Brain microvascular endothelial cell (primary cell): Measurements from ENCODE around the gene MATN3.

Experiments used
- DNase-seq: peaks from one replicate; pipeline ENCODE4 v3.0.0-alpha.2; 2020
- H3K27ac ChIP-seq: fragments of 250-450 bp; sonication (Bioruptor Pico); 2 replicates; pipeline ENCODE4 v1.5.1; 2020; ENCODE audit warnings: mild to moderate bottlenecking, moderate library complexity
- H3K27me3 ChIP-seq: fragments of 250-450 bp; sonication (Bioruptor Pico); replicated peaks from 2 replicates; pipeline ENCODE4 v1.5.1; 2020; ENCODE audit warnings: mild to moderate bottlenecking
- H3K36me3 ChIP-seq: fragments of 250-450 bp; sonication (Bioruptor Pico); replicated peaks from 2 replicates; pipeline ENCODE4 v1.5.1; 2020; ENCODE audit warnings: mild to moderate bottlenecking
- H3K4me3 ChIP-seq: 2 replicates; pipeline ENCODE4 v1.5.1; 2011; ENCODE audit warnings: low read depth, mild to moderate bottlenecking, control low read depth, low read length, moderate library complexity
- in situ Hi-C: cut with HindIII; loops from 2 replicates; pipeline ENCODE4 v1.10.0; 2017; ENCODE audit warnings: low sequenced_read_pairs, low pct_ligation_motif_present
- TF ChIP-seq, protein P1 (sequence below): IDR thresholded peaks from 2 replicates; pipeline ENCODE4 v1.5.1; 2011; ENCODE audit warnings: low read depth, mild to moderate bottlenecking, moderate library complexity, low read length, control low read depth, inconsistent platforms; ENCODE audit errors: missing control alignments

Gene MATN3

DNA sequence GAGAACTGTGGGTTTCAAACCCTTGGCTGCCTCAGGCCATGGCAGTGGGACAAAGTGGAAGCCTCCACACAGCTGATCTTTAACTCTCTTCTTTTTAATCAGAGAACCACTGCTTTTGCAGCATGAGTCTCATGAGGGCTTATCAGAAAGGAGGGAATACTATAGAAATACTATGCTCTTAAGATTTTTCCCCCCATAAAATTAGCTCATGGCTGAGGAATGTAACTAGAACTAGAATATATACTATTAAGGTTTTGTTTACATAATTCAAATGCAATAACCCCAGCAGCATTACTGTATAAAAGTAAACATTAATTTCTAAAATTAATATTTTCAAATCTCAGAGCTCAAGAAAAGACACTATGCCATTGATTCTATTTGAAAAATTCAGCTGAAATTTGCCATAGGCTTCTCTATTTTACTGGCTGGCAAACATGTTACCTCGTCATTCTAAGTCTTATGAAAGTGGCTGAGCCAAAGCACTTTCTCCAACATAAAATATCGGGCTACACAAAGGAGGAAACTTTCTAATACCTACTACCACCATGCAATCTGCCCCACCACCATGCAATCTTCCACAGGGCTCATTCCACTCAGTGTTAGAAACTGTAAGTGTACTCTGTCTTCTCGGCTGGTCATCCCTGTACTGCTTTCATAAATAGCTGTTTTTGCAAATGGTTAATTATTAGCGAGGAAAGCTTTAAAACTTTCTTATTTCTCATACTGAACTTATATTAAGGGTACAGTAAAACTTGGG lies 65.1 kb downstream of the MATN3 start:
- H3K4me3 ChIP-seq = no peak overlapping the region
- no peak for DNase-seq
- TF ChIP-seq, protein P1, sequence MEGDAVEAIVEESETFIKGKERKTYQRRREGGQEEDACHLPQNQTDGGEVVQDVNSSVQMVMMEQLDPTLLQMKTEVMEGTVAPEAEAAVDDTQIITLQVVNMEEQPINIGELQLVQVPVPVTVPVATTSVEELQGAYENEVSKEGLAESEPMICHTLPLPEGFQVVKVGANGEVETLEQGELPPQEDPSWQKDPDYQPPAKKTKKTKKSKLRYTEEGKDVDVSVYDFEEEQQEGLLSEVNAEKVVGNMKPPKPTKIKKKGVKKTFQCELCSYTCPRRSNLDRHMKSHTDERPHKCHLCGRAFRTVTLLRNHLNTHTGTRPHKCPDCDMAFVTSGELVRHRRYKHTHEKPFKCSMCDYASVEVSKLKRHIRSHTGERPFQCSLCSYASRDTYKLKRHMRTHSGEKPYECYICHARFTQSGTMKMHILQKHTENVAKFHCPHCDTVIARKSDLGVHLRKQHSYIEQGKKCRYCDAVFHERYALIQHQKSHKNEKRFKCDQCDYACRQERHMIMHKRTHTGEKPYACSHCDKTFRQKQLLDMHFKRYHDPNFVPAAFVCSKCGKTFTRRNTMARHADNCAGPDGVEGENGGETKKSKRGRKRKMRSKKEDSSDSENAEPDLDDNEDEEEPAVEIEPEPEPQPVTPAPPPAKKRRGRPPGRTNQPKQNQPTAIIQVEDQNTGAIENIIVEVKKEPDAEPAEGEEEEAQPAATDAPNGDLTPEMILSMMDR = no peak
- H3K27ac ChIP-seq = no peak overlapping the region
- H3K27me3 ChIP-seq = no peaks in the 10 kb centered on the region
- in situ Hi-C loops = no loop called here
- no peaks in the 10 kb centered on the region for H3K36me3 ChIP-seq

DNA sequence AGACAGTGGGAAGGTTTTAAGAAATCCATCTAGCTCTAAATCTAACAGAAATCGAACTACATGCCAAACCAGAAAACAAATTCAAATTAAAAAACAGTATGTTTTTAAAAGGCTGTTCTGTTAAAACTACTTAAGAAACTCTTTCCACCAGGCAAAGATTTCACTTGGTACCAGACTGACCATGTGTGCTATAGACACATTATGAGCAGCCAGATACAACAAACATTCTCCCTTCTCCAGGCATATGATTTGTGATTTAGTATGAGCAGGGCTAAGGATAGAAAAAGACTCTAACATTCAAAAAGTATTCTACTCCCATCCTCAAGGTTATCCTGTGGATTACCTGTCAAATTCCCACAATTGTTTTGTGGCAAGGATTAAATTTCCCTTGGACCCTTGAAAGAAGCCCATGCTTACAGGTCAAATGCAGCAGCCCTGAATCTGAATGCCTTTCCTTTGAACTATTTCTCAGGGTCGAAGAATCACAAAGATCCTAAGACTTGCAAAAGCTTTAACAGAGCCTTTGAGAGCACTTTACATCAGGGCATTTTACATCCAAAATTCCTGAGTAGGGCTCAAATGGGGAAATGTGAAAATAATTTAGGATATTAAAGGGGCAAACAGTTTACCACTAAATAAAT lies 68.1 kb downstream of the MATN3 start:
- Histone ChIP-seq H3K27ac (no peak overlapping the region), H3K27me3 (no peaks in the 10 kb centered on the region), H3K36me3 (no peaks in the 10 kb centered on the region), H3K4me3 (no peak overlapping the region)
- DNase-seq = no peak
- in situ Hi-C loops = no loop called here
- TF ChIP-seq, protein P1 = no peak

GRCh38 chr2:19943189-19943588 lies 69.3 kb downstream of the MATN3 start:
- Histone ChIP-seq H3K4me3 (no peak overlapping the region), H3K27me3 (no peaks in the 10 kb centered on the region), H3K27ac (no peak overlapping the region), H3K36me3 (no peaks in the 10 kb centered on the region)
- TF ChIP-seq, protein P1 = no peak
- in situ Hi-C loops = no loop called here
- no peak for DNase-seq

GRCh38 chr2:19942199-19942598 lies 70.3 kb downstream of the MATN3 start:
- DNase-seq = no peak
- in situ Hi-C loops = no loop called here
- Histone ChIP-seq H3K27me3 (no peaks in the 10 kb centered on the region), H3K27ac (no peak overlapping the region), H3K36me3 (no peaks in the 10 kb centered on the region), H3K4me3 (no peak overlapping the region)
- TF ChIP-seq, protein P1 = no peak
